Activated CD4-positive, alpha-beta T cell treated with anti-CD3 and anti-CD28 coated beads, Interleukin-2, amount 10 ng/mL, durations not matched to agents 7 days and 5 days (primary cell): ENCODE results near the gene EXOSC10. TPM values are rescaled to one million over a fixed set of nuclear protein-coding genes. Genes with fewer than 3 reads are reported as not detected.
"Not testable (repeated sequence)": the region's sequence is repeated elsewhere in the genome, so short reads cannot be mapped to it uniquely, and the experiment has no call there.

Experiments used
- CTCF ChIA-PET: fragments of 350-600 bp; sonication (Branson Sonifier 250); formaldehyde crosslinking; loops from one replicate; lab custom pipeline; 2021; ENCODE audit warnings: antibody characterized with exemption; lab: Charles Lee
- POLR2A ChIA-PET: fragments of 350-600 bp; sonication (Branson Sonifier 250); formaldehyde crosslinking; loops from one replicate; lab custom pipeline; 2021; ENCODE audit warnings: antibody characterized with exemption; lab: Charles Lee
- DNase-seq: peaks from one replicate; pipeline ENCODE4 v3.0.0-alpha.2; 2020
- H3K27ac Mint-ChIP-seq: one replicate; pipeline ENCODE4 v1.8.0; 2021; ENCODE audit warnings: mild to moderate bottlenecking, moderate library complexity, mixed read lengths
- H3K27me3 Mint-ChIP-seq: one replicate; pipeline ENCODE4 v1.8.0; 2021; ENCODE audit warnings: mixed read lengths
- H3K36me3 Mint-ChIP-seq: one replicate; pipeline ENCODE4 v1.8.0; 2021; ENCODE audit warnings: low read depth, mixed read lengths
- H3K4me1 Mint-ChIP-seq: one replicate; pipeline ENCODE4 v1.8.0; 2021; ENCODE audit warnings: mixed read lengths
- H3K4me3 Mint-ChIP-seq: one replicate; pipeline ENCODE4 v1.8.0; 2021; ENCODE audit warnings: mild to moderate bottlenecking, moderate library complexity, mixed read lengths
- H3K9me3 Mint-ChIP-seq: one replicate; pipeline ENCODE4 v1.8.0; 2021; ENCODE audit warnings: mixed read lengths
- total RNA-seq, 2 experiments: library from RNA; stranded (reverse); gene quantifications; one replicate each; pipeline ENCODE4 v1.2.3, GENCODE V29; 2021

EXOSC10 gene
- total RNA-seq, 2 experiments from 2014 or later, result 82.5 to 87.4 TPM

GRCh38 chr1:11031624-11032262 is 67.9 kb downstream of the EXOSC10 start:
- H3K9me3 Mint-ChIP-seq, result no peaks in the 10 kb centered on the region
- H3K27ac Mint-ChIP-seq, result no peak overlapping the region
- H3K36me3 Mint-ChIP-seq, result peaks cover 18% of the 10 kb centered on the region
- no peak for DNase-seq
- ChIA-PET POLR2A (no interaction called here), CTCF (no interaction called here)
- no peaks in the 10 kb centered on the region for H3K4me1 Mint-ChIP-seq
- no peaks in the 10 kb centered on the region for H3K27me3 Mint-ChIP-seq
- no peak overlapping the region for H3K4me3 Mint-ChIP-seq

DNA sequence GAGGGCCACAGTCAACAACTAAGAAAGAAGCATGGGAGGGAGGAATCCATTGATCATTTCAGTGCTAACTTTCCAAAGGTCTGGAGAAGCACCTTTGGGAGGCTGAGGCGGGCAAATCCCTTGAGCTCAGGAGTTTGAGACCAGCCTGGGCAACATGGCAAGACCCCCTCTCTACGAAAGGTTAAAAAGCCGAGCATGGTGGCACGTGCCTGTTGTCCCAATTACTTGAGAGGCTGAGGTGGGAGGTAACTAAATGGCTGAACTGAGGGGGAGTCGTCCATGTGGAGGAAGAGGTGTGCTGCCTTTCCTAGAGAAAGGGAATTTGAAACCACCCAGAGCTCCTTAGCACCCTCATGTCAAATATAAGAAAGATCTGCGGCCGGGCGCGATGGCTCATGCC is 68.8 kb downstream of the EXOSC10 start:
- Mint-ChIP-seq H3K27me3 (no peaks in the 10 kb centered on the region), H3K9me3 (no peaks in the 10 kb centered on the region), H3K4me1 (no peaks in the 10 kb centered on the region), H3K27ac (peak overlapping the region; percentile 41), H3K36me3 (peaks cover 22% of the 10 kb centered on the region), H3K4me3 (no peak overlapping the region)
- DNase-seq, result no peak
- CTCF ChIA-PET, result interaction anchor here (1.0 kb wide), 1 partner anchor 29 kb away, joined by 3 read pairs; the partner anchor contains the start of gene SRM
- POLR2A ChIA-PET, result no interaction called here

DNA sequence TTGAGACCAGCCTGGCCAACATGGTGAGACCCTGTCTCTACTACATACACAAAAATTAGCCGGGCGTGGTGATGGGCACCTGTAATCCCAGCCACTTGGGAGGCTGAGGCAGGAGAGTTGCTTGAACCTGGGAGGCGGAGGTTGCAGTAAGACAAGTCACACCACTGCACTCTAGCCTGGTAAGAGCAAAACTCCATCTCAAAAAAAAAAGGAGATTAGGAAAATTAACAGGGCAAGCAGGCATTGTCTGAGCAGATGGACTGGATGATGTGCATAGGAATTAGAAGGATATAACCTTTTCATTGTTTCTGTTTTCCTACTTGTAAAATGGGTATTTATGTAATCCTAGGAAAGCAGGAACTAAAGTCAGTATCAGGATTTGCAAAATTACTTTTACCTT is 71.7 kb downstream of the EXOSC10 start:
- ChIA-PET POLR2A (no interaction called here), CTCF (interaction anchor here (1.0 kb wide), 2 partner anchors 10 kb away, joined by 3 to 5 read pairs; no protein-coding TSS in a partner anchor)
- DNase-seq, result no peak
- Mint-ChIP-seq H3K4me3 (no peak overlapping the region), H3K27me3 (no peaks in the 10 kb centered on the region), H3K4me1 (peaks cover 6% of the 10 kb centered on the region), H3K9me3 (no peaks in the 10 kb centered on the region), H3K27ac (no peak overlapping the region), H3K36me3 (peaks cover 38% of the 10 kb centered on the region)

DNA sequence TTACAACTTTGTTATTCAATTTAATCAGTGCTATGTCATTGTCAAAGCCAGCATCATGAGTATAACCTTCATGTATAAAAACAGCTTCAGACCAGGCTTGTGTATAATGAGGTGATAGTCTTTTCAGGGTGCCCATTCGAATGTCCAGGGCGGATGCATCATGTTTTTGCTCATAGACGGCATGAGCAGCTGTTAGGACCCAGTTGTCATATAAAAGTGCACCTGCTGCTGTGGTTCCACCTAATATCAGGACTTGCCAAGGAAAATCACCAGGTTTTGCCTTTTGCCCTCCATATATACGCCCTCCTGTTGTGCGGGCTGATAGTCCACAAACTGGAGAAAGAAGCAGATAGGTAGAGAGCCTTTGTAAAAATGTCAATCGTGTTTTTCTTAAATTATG is 72.4 kb downstream of the EXOSC10 start:
- H3K27ac Mint-ChIP-seq, result no peak overlapping the region
- CTCF ChIA-PET, result interaction anchor here (1.0 kb wide), 1 partner anchor 10 kb away, joined by 5 read pairs; no protein-coding TSS in a partner anchor
- no peaks in the 10 kb centered on the region for H3K9me3 Mint-ChIP-seq
- no peaks in the 10 kb centered on the region for H3K27me3 Mint-ChIP-seq
- peaks cover 10% of the 10 kb centered on the region for H3K4me1 Mint-ChIP-seq
- H3K4me3 Mint-ChIP-seq, result no peak overlapping the region
- POLR2A ChIA-PET, result no interaction called here
- H3K36me3 Mint-ChIP-seq, result peaks cover 44% of the 10 kb centered on the region
- DNase-seq, result no peak

DNA sequence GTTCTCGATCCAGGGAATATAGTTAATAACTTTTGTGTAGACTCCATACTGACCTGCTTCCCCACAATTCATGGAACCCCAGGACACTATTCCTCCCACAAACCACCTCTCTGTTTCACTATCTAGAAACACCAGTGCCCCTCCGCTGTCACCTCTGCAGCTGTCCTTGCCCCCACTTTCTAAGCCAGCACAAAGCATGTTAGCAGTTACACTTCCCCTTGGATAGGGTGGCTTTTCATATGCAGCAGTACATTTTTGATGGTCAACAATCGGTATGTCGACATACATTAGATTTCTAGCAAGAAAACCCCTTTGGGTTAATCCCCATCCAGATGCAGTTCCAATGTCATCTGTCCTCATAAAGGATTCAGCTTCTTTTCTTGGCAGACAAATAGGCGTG is 72.8 kb downstream of the EXOSC10 start:
- H3K27me3 Mint-ChIP-seq, result no peaks in the 10 kb centered on the region
- ChIA-PET POLR2A (no interaction called here), CTCF (no interaction called here)
- peaks cover 13% of the 10 kb centered on the region for H3K4me1 Mint-ChIP-seq
- no peak for DNase-seq
- no peaks in the 10 kb centered on the region for H3K9me3 Mint-ChIP-seq
- peaks cover 48% of the 10 kb centered on the region for H3K36me3 Mint-ChIP-seq
- no peak overlapping the region for H3K4me3 Mint-ChIP-seq
- peak overlapping the region; percentile 52 for H3K27ac Mint-ChIP-seq

- no peak overlapping the region for H3K27ac Mint-ChIP-seq
- H3K4me3 Mint-ChIP-seq, result no peak overlapping the region
- ChIA-PET CTCF (interaction anchor here (1.9 kb wide), 1 partner anchor 11 kb away, joined by 8 read pairs; no protein-coding TSS in a partner anchor), POLR2A (no interaction called here)
- no peaks in the 10 kb centered on the region for H3K9me3 Mint-ChIP-seq
- DNase-seq, result no peak
- peaks cover 56% of the 10 kb centered on the region for H3K36me3 Mint-ChIP-seq
- peaks cover 13% of the 10 kb centered on the region for H3K4me1 Mint-ChIP-seq
- H3K27me3 Mint-ChIP-seq, result no peaks in the 10 kb centered on the region
Observed at GRCh38 chr1:11026052-11026451, 73.6 kb downstream of the EXOSC10 start.

- Mint-ChIP-seq H3K4me1 (peaks cover 13% of the 10 kb centered on the region), H3K4me3 (no peak overlapping the region), H3K9me3 (no peaks in the 10 kb centered on the region), H3K27ac (no peak overlapping the region), H3K27me3 (no peaks in the 10 kb centered on the region), H3K36me3 (peaks cover 55% of the 10 kb centered on the region)
- DNase-seq, result no peak
- ChIA-PET POLR2A (no interaction called here), CTCF (interaction anchor here (1.9 kb wide), 1 partner anchor 12 kb away, joined by 8 read pairs; no protein-coding TSS in a partner anchor)
Observed at GRCh38 chr1:11025618-11026017, 74.1 kb downstream of the EXOSC10 start.

DNA sequence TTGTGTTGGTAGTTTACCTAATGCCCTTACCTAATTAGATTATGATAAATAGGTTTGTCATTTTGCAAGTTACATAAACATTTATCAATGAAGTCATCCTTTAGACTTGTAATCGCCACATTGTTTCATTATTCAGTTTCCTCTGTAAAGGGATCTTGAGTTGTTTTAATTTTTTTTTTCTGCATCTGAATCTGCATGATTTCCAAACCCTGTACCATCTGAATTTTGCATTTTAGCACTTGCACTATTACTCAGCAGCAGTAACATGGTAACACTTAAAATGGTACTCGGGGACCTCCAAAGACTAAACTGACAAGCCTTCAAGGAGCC is 74.8 kb downstream of the EXOSC10 start:
- H3K4me1 Mint-ChIP-seq, result peaks cover 13% of the 10 kb centered on the region
- DNase-seq, result no peak
- no peak overlapping the region for H3K4me3 Mint-ChIP-seq
- no peaks in the 10 kb centered on the region for H3K27me3 Mint-ChIP-seq
- H3K36me3 Mint-ChIP-seq, result peaks cover 55% of the 10 kb centered on the region
- H3K9me3 Mint-ChIP-seq, result no peaks in the 10 kb centered on the region
- POLR2A ChIA-PET, result no interaction called here
- CTCF ChIA-PET, result interaction anchor here (1.0 to 1.9 kb wide), 2 partner anchors 13 to 19 kb away, joined by 4 to 8 read pairs; no protein-coding TSS in a partner anchor
- H3K27ac Mint-ChIP-seq, result no peak overlapping the region

DNA sequence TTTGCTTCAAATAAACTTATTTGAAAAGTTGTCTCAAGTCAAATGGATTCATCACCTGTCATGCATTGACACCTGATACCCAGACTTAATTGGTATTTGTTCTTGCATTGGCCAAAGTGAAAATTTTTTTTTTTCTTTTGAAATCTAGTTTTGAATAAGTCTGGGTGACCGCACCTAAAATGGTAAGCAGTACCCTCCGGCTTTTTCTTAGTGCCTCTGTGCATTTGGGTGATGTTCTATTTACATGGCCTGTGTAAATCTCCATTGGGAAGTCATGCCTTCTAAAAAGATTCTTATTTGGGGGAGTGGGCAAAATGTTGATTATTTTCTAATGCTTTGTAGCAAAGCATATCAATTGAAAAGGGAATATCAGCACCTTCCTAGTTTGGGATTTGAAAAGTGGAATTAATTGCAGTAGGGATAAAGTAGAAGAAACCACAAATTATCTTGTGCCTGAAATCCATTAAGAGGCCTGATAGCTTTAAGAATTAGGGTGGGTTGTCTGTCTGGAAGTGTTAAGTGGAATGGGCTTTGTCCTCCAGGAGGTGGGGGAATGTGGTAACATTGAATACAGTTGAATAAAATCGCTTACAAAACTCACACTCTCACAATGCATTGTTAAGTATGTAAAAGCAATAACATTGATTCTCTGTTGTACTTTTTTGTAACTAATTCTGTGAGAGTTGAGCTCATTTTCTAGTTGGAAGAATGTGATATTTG is 75.4 kb downstream of the EXOSC10 start:
- DNase-seq, result no peak
- CTCF ChIA-PET, result interaction anchor here (1.0 to 1.9 kb wide), 2 partner anchors 13 to 20 kb away, joined by 4 to 8 read pairs; no protein-coding TSS in a partner anchor
- POLR2A ChIA-PET, result no interaction called here
- Mint-ChIP-seq H3K27me3 (no peaks in the 10 kb centered on the region), H3K4me1 (peaks cover 13% of the 10 kb centered on the region), H3K36me3 (peaks cover 57% of the 10 kb centered on the region), H3K27ac (no peak overlapping the region), H3K4me3 (no peak overlapping the region), H3K9me3 (no peaks in the 10 kb centered on the region)

- ChIA-PET CTCF (no interaction called here), POLR2A (no interaction called here)
- DNase-seq, result no peak
- no peaks in the 10 kb centered on the region for H3K27me3 Mint-ChIP-seq
- no peak overlapping the region for H3K4me3 Mint-ChIP-seq
- H3K4me1 Mint-ChIP-seq, result peaks cover 16% of the 10 kb centered on the region
- no peaks in the 10 kb centered on the region for H3K9me3 Mint-ChIP-seq
- peaks cover 67% of the 10 kb centered on the region for H3K36me3 Mint-ChIP-seq
- no peak overlapping the region for H3K27ac Mint-ChIP-seq
Observed at GRCh38 chr1:11023201-11023600, 76.5 kb downstream of the EXOSC10 start.

- POLR2A ChIA-PET, result no interaction called here
- Mint-ChIP-seq H3K4me3 (no peak overlapping the region), H3K27ac (no peak overlapping the region), H3K9me3 (no peaks in the 10 kb centered on the region), H3K4me1 (peaks cover 27% of the 10 kb centered on the region), H3K36me3 (peaks cover 64% of the 10 kb centered on the region), H3K27me3 (no peaks in the 10 kb centered on the region)
- DNase-seq, result no peak
- CTCF ChIA-PET, result interaction anchor here (1.9 kb wide), 1 partner anchor 18 kb away, joined by 7 read pairs; no protein-coding TSS in a partner anchor
Observed at GRCh38 chr1:11019971-11020370, 79.7 kb downstream of the EXOSC10 start.

- H3K9me3 Mint-ChIP-seq, H3K27me3 Mint-ChIP-seq, POLR2A ChIA-PET, DNase-seq, H3K4me3 Mint-ChIP-seq, CTCF ChIA-PET, H3K27ac Mint-ChIP-seq: not testable (repeated sequence)
- peaks cover 33% of the 10 kb centered on the region for H3K4me1 Mint-ChIP-seq
- peaks cover 67% of the 10 kb centered on the region for H3K36me3 Mint-ChIP-seq
Observed at GRCh38 chr1:11019358-11019757, 80.3 kb downstream of the EXOSC10 start.
